Ureter (tissue), 1 donor: ENCODE measurements around the gene ZNF687. TPM values are rescaled to one million over a fixed set of nuclear protein-coding genes. Genes with fewer than 3 reads are reported as not detected.
"Not testable (repeated sequence)": the region's sequence is repeated elsewhere in the genome, so short reads cannot be mapped to it uniquely, and the experiment has no call there.

Experiments
- DNase-seq: peaks from one replicate; pipeline ENCODE4 v3.0.0-alpha.2; 2020; ENCODE audit warnings: low spot score
- total RNA-seq: library from RNA; stranded (reverse); gene quantifications from one replicate; pipeline ENCODE4 v1.2.4, GENCODE V29; 2023
- donor health status: DM: yes; HTN: yes; CAD: no.

Gene ZNF687, protein sequence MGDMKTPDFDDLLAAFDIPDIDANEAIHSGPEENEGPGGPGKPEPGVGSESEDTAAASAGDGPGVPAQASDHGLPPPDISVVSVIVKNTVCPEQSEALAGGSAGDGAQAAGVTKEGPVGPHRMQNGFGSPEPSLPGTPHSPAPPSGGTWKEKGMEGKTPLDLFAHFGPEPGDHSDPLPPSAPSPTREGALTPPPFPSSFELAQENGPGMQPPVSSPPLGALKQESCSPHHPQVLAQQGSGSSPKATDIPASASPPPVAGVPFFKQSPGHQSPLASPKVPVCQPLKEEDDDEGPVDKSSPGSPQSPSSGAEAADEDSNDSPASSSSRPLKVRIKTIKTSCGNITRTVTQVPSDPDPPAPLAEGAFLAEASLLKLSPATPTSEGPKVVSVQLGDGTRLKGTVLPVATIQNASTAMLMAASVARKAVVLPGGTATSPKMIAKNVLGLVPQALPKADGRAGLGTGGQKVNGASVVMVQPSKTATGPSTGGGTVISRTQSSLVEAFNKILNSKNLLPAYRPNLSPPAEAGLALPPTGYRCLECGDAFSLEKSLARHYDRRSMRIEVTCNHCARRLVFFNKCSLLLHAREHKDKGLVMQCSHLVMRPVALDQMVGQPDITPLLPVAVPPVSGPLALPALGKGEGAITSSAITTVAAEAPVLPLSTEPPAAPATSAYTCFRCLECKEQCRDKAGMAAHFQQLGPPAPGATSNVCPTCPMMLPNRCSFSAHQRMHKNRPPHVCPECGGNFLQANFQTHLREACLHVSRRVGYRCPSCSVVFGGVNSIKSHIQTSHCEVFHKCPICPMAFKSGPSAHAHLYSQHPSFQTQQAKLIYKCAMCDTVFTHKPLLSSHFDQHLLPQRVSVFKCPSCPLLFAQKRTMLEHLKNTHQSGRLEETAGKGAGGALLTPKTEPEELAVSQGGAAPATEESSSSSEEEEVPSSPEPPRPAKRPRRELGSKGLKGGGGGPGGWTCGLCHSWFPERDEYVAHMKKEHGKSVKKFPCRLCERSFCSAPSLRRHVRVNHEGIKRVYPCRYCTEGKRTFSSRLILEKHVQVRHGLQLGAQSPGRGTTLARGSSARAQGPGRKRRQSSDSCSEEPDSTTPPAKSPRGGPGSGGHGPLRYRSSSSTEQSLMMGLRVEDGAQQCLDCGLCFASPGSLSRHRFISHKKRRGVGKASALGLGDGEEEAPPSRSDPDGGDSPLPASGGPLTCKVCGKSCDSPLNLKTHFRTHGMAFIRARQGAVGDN
- total RNA-seq: 27.8 TPM

DNA sequence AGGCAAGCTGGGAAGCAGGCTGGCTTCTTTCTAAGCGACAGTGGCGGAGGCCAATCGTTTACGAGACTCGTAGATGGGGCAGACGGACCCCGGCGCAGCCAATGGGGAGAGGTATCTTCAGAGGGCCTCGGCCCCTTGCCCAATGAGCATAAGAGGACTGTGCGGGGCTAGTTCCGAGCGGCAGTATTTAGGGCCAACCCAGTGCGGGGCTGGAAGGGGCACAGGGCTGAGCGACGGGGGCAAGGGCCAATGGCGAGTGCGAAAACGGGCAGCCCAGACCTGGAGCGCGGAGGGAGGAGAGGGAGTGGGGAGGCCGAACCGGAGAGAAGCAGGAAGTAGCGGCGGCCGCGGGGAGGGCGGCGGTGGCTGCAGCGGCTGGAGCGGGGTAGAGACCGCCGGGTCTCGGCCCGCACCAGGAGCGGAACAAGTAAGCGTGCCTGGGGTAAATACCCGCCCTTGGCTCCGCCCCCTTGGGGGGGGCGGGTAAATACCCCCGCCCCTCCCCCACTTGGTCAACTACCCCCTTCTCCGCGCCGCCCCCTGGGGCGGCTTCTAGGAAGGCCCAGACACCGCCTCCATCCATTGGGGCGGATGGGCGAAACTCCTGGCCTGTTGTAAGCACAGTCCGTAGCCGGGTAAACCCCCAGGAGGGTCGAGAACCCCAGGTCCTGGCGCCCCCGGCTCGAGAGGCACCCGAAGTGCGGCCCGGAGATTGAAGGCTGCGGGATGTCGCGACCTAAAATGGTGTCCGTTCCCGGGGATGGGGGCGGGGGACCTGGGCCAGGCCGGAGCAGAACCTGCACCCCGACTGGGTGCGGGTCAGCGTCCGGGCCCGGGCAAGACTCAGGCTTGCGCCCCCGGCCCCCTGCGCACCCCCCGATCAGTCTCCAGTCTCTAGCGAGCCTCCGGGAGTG lies at the start of gene ZNF687:
ZNF687 (plus strand) TSS at position 331 of the 914 bp plus-strand sequence. CDS start 3,993 bp downstream, outside the sequence.
- peak; percentile 100 for DNase-seq

DNA sequence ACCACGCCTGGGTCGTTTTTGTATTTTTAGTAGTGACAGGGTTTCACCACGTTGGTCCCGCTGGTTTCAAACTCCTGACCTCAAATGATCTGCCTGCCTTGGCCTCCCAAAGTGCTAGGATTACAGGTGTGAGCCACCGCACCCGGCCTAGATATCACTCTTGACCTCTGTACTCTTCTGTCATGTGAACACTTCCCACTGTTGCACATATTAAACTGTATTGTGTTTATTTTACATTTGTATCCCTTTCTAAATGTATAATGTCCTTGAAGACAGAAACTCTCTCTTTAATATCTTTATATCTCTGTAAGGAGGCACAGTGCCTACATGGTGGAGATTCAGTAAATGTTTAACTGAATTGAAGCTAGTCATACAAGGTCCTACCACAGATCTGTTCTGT lies 46.9 kb upstream of the ZNF687 start:
- no peak for DNase-seq

DNA sequence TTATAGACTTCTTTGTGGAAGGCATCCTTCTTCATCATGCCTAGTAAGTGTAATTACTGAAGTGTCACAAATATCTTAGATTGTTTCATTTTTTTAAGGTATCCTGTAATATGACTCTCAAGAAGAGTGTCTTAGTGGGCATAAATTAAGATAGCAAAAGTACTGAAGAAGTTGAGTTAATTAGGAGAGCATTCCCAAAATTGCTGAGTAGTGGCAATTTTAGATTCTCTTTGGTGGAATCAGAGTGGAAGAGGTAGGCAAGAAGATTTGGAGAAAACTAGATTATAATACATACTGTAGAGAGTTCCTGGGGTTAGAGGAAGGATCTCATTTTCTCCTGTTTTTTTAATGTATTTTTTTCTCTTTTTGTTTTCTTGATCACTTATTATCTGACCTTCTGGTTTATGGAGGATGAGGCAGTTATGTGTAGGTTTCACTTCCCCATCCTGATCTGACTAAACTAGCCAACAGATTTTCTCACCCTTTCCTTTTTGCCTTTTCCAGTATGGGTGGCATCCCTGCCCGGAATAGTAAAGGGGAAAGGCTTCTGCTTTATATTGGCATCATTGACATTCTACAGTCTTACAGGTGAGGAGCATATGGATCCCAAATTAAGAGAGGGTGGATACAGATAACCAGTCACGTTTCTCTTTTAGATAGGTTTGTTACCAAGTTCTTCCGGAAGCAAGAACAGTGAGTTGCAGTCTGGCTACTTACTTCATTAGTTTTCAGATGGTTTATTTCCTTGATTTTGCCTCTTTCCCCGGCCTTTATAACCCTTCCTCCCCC lies 44.2 kb upstream of the ZNF687 start:
- DNase-seq: no peak

DNA sequence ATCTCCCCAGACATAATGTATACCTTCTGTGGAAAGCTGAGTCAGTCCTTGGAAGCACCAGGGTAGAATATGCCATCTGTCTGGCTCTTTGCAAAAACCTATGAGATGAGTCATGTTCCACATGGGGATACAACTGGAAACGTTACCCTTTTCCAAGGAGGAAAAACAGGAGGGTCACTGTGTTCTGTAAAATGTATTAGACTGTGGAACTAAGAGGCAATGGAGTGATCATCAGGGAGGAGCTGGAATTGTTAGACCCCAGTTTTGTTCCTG lies 43.7 kb upstream of the ZNF687 start:
- DNase-seq: no peak

DNA sequence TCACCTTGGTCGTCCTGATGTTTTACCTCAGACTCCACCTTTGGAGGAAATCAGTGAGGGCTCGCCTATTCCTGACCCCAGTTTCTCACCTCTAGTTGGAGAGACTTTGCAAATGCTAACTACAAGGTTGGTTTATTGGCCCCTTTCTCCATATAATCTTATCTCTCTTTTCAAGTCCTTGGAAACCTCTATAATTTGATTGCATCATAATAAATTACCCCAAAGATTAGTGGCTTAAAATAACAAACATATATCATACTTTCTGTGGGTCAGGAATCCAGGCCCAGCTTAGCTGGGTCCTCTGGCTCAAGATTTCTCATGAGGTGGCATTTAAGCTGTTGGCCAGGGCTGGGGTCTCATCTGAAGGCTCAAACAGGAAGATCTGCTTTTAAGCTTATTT lies 39.7 kb upstream of the ZNF687 start:
- DNase-seq: no peak

DNA sequence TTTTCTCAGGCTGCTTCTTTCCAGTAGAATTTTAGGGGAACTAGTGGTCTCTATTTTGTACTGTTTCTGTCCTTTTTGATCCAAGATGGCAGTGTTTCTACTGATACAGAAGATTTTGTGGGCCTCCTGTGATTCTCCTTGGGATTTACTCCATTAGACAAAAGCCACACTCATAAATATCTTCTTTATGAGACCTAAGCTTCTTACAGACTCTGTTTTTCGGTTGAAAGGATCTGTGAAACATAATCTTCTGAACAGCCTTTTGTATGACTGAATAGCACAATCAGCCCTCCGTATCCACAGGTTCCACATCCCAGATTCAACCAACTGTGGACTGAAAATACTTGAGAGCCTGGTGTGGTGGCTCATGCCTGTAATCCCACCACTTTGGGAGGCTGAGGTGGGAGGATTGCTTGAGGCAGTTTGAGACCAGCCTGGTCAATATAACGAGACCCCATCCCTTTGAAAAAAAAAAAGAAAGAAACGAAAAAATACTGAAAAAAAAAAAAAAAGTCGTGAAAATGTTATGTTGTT lies 38.3 kb upstream of the ZNF687 start:
- no peak for DNase-seq

- no peak for DNase-seq
Measured at GRCh38 chr1:151246786-151247185, 35.3 kb upstream of the ZNF687 start.

- DNase-seq: peak; percentile 52
Measured at GRCh38 chr1:151251656-151252470, 30.2 kb upstream of the ZNF687 start.

DNA sequence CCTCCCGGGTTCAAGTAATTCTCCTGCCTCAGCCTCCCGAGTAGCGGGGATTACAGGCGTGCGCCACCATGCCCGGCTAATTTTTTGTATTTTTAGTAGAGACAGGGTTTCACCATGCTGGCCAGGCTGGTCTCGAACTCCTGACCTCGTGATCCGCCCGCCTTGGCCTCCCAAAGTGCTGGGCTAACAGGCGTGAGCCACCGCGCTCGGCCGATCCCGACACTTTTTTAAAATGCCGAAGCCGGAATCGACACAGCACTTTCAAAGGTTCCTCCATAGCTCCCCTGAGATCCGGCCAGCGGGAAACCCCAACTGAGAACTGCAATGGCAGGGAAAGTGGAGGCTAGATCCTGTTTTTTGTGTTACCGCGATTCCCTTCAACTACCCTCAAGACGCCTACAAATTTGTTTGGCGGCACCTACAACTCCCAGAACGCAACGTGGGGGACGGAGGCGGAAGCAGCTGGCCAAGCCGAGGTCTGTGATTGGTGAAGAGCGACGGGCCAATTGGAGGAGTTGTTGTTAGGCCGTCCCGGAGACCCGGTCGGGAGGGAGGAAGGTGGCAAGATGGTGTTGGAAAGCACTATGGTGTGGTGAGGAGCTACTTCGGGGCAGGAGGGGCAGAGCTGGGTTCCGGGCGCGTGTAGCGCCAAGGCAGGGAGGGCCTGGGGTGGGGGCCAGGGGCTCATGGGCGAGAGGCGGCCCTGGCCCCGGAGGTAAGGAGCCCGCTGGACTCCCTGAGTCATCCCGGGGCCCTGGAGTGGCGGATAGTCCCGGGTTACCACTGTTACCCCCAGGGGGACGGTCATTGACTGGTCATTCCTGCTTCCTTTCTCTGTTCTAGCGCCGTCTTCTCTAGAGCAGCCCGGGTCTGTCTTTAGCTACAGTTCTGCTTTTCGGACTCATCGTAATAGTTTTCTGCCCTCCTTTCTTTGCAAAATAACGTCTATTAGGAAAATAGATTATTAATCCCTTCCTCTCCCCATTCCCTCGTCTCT lies 27.6 kb upstream of the ZNF687 start, which contains the start of gene PSMD4:
PSMD4 (plus strand) TSS at position 518 of the 997 bp plus-strand sequence; CDS start at position 567, 49 bp downstream.
- peak; percentile 97 for DNase-seq

DNA sequence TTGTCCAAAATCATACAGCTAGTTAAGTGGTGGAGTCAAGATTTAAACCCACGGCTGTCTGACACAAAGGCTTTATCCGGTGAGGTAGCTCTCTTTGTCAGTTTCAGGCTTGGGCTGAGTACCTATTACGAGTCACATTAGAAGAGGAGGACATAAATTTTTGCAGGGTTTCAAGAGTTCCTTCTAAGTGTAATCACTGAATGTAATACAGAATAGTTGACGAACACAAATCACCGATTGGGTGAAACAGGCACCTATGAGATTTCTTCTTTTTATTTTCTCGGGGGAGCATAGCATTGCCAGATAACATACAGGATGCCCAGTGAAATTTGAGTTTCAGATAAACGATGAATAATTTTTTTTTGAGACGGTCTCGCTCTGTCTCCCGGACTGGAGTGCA lies 26.7 kb upstream of the ZNF687 start:
- no peak for DNase-seq

- DNase-seq: no peak
Measured at GRCh38 chr1:151259351-151259750, 22.7 kb upstream of the ZNF687 start.

DNA sequence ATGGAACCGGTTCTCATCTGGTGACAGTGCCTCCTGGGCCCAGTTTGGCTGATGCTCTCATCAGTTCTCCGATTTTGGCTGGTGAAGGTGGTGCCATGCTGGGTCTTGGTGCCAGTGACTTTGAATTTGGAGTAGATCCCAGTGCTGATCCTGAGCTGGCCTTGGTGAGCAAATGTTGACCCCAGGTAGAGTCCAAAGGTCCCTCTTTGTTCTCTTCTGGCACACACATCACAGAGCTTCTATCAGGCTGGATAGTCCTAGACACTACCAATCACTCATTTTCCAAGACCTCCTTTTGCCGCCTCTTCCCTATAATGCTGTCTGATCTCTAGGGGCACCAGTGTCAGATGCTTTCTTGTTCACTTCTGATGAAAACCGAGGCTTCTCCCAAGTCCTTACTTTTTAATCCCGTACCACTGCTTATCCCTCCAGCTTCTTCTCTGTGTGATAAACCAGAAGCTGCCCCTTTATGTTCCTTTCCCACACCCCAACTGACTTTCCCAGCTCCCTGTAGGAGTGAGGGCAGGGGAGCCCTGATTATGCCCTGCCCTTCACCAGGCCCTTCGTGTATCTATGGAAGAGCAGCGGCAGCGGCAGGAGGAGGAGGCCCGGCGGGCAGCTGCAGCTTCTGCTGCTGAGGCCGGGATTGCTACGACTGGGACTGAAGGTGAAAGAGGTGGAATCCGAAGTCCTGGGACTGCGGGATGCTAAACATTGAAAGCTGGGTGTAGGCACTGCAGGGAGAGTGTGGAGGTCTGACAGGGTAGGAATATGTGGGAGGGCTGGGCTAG lies 16.5 kb upstream of the ZNF687 start:
- no peak for DNase-seq

GRCh38 chr1:151266315-151266714 lies 15.8 kb upstream of the ZNF687 start:
- no peak for DNase-seq

GRCh38 chr1:151266821-151267220 lies 15.3 kb upstream of the ZNF687 start:
- DNase-seq: no peak

DNA sequence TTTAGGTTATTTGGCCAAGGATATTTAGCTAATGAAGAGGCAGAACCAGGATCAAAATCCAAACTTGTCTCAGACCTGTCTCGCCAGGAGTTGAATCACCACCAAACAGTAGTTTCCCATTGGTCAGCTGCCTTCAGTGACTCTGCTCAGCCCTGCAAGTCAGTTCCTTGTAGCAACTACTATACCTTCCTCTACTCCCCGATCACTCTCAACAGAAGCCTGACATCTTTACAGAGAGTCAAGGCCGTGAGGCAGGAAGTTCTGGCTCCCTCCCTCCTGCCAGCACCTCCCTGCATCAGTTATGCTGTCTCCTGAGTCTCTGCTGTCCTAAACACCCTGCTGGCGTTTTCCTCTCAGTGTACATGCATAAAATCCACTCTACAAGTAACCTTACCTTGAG lies 14.3 kb upstream of the ZNF687 start:
- DNase-seq: no peak

- DNase-seq: no peak
Measured at GRCh38 chr1:151273924-151274466, 8.1 kb upstream of the ZNF687 start.

DNA sequence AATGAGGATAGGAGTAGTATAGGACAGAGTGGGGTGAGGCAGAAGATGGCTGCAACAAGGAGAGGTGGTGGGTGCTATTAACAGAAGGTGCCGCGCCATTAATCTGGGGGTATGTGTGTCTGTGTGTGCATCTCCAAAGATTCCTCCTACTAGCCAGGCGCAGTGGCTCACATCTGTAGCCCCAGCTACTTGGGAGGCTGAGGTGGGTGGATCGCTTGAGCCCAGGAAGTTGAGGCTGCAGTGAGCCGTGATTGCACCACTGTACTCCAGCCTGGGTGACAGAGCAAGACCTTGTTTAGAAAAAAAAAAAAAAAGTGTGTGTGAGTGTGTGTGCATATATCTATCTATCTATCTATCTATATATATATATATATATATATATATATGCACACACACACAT lies 6.8 kb upstream of the ZNF687 start:
- not testable (repeated sequence) for DNase-seq
